Testis (tissue), 3 donors: ENCODE data around the gene TOP3A. TPM values are rescaled to one million over a fixed set of nuclear protein-coding genes. Genes with fewer than 3 reads are reported as not detected.

Experiments
- DNase-seq: peaks from one replicate; pipeline ENCODE4 v3.0.0-alpha.2; 2019
- H3K27ac ChIP-seq, 2 donors: fragments of 200-600 bp; sonication (generic); one replicate each; pipeline ENCODE4 v1.5.1; 2019
- H3K27me3 ChIP-seq: fragments of 200-600 bp; sonication (generic); one replicate; pipeline ENCODE4 v1.5.1; 2019
- H3K36me3 ChIP-seq: fragments of 200-600 bp; sonication (generic); one replicate; pipeline ENCODE4 v1.5.1; 2017; ENCODE audit warnings: low read depth; ENCODE audit errors: missing control alignments
- H3K4me1 ChIP-seq: fragments of 200-600 bp; sonication (generic); one replicate; pipeline ENCODE4 v1.5.1; 2019
- H3K4me3 ChIP-seq, 2 donors: fragments of 200-600 bp; sonication (generic); one replicate each; pipeline ENCODE4 v1.5.1; 2017 to 2019
- H3K9me3 ChIP-seq: fragments of 200-600 bp; sonication (generic); one replicate; pipeline ENCODE4 v1.5.1; 2017
- CTCF ChIP-seq, 3 experiments: fragments of 450-650 bp in 2 of 3; fragments of 200-600 bp in 1 of 3; sonication (generic) in 1 of 3; IDR thresholded peaks; one replicate each; pipeline ENCODE4 v1.5.1; 2016 to 2019; ENCODE audit warnings: antibody characterized with exemption in 3 of 3, mild to moderate bottlenecking in 2 of 3, moderate library complexity in 1 of 3
- POLR2A ChIP-seq: fragments of 450-650 bp; IDR thresholded peaks from one replicate; pipeline ENCODE4 v1.6.1; 2017; ENCODE audit warnings: antibody characterized with exemption, mild to moderate bottlenecking, moderate library complexity
- WGBS, 2 donors: methylation state at CpG; one replicate each; pipeline ENCODE4 v1.1.5; 2018; 5-methylcytosine and 5-hydroxymethylcytosine counted together
- intact Hi-C: fragments of 100-400 bp; cut with DNase I; formaldehyde crosslinking; loops from one replicate; pipeline ENCODE4 v1.15.1; 2023; ENCODE audit warnings: low total_unique reads
- polyA plus RNA-seq: library from polyadenylated mRNA; stranded (reverse); fragments of 350-450 nt; fragmentation: Illumina TruSeq; extraction: RNeasy Lipid Tissue Mini Kit (QIAGEN cat#74804); gene quantifications from one replicate; pipeline ENCODE4 v1.2.3, GENCODE V29; 2014; ENCODE audit warnings: low read depth, low replicate concordance; ENCODE audit not compliant: insufficient read depth
- total RNA-seq, 2 donors: library from RNA; depleted of rRNA; stranded (reverse); fragments of >200 nt; gene quantifications; one replicate each; pipeline ENCODE4 v1.2.3, GENCODE V29; 2016

Gene TOP3A
- total and polyA plus RNA-seq, 3 donors from 2014 or later = 34.0 to 97.9 (median 56.9) TPM

- peaks cover 7% of the 10 kb centered on the region for H3K4me1 ChIP-seq
- peak overlapping the region; percentile 46 to 77 for H3K27ac ChIP-seq
- no peaks in the 10 kb centered on the region for H3K27me3 ChIP-seq
- intact Hi-C loops = loop anchor here (10.0 kb wide), 1 partner anchor 78 kb away; no protein-coding TSS in a partner anchor
- no peaks in the 10 kb centered on the region for H3K36me3 ChIP-seq
- TF ChIP-seq CTCF (IDR thresholded peaks at IDR 0.05) = no peak
- no peak for TF ChIP-seq POLR2A
- H3K4me3 ChIP-seq = peak overlapping the region; percentile 54 to 93
- 3% methylated on average over 14 of the region's 14 CpGs for WGBS, 2 donors
- no peaks in the 10 kb centered on the region for H3K9me3 ChIP-seq
- DNase-seq = peak; percentile 89
Observed at GRCh38 chr17:18362698-18363100, 47.9 kb upstream of the TOP3A start.

GRCh38 chr17:18361837-18362697 lies 47.3 kb upstream of the TOP3A start:
- intact Hi-C loops = loop anchor here (10.0 kb wide), 1 partner anchor 77 kb away; no protein-coding TSS in a partner anchor
- H3K27ac ChIP-seq = peak overlapping the region; percentile 32 to 46
- 49 to 52% methylated on average over 13 to 15 of the region's 15 CpGs for WGBS, 2 donors
- peak overlapping the region; percentile 54 to 93 for H3K4me3 ChIP-seq
- TF ChIP-seq CTCF (IDR thresholded peaks at IDR 0.05) (no peak), POLR2A (no peak)
- no peak for DNase-seq
- H3K36me3 ChIP-seq = no peaks in the 10 kb centered on the region
- H3K9me3 ChIP-seq = no peaks in the 10 kb centered on the region
- H3K4me1 ChIP-seq = peaks cover 7% of the 10 kb centered on the region
- no peaks in the 10 kb centered on the region for H3K27me3 ChIP-seq

- Histone ChIP-seq H3K36me3 (no peaks in the 10 kb centered on the region), H3K4me3 (no peak overlapping the region), H3K4me1 (peaks cover 7% of the 10 kb centered on the region), H3K27me3 (no peaks in the 10 kb centered on the region), H3K27ac (no peak overlapping the region), H3K9me3 (no peaks in the 10 kb centered on the region)
- intact Hi-C loops = loop anchor here (10.0 kb wide), 1 partner anchor 76 kb away; no protein-coding TSS in a partner anchor
- 81 to 87% methylated on average over 7 to 8 of the region's 8 CpGs for WGBS, 2 donors
- DNase-seq = no peak
- TF ChIP-seq POLR2A = no peak
- no peak for TF ChIP-seq CTCF (IDR thresholded peaks at IDR 0.05)
Observed at GRCh38 chr17:18360518-18360917, 45.7 kb upstream of the TOP3A start.

- peak; percentile 23 for DNase-seq
- H3K4me3 ChIP-seq = no peak overlapping the region
- no peak overlapping the region for H3K27ac ChIP-seq
- H3K9me3 ChIP-seq = no peaks in the 10 kb centered on the region
- no peaks in the 10 kb centered on the region for H3K36me3 ChIP-seq
- intact Hi-C loops = no loop called here
- H3K4me1 ChIP-seq = no peaks in the 10 kb centered on the region
- H3K27me3 ChIP-seq = no peaks in the 10 kb centered on the region
- TF ChIP-seq CTCF (IDR thresholded peaks at IDR 0.05) (no peak), POLR2A (no peak)
- WGBS, 2 donors = 91 to 92% methylated on average over 10 of the region's 10 CpGs
Observed at GRCh38 chr17:18356624-18357023, 41.8 kb upstream of the TOP3A start.
